ENCODE data around the gene POLR3GL.

POLR3GL gene

DNA sequence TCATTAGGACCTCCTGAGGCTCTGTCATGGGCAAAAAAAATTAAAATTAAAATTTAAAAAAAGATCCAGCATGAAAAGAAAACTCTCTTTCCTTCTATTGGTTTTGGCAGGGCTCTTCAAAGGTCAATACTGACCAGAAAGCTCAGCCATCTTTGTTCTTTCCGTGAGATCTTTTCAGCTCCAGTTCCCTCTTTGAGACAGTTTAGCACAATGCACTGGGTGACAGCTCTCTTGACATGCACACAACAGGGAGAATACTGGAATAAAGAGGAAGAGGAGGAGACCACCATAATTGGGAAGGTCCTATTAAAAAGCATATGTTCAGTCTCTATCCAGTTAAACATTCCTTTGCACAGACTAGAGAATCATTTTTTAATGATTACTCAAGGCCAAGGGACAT lies 13.0 kb upstream of the POLR3GL start:
- DNase-seq, result no peak

DNA sequence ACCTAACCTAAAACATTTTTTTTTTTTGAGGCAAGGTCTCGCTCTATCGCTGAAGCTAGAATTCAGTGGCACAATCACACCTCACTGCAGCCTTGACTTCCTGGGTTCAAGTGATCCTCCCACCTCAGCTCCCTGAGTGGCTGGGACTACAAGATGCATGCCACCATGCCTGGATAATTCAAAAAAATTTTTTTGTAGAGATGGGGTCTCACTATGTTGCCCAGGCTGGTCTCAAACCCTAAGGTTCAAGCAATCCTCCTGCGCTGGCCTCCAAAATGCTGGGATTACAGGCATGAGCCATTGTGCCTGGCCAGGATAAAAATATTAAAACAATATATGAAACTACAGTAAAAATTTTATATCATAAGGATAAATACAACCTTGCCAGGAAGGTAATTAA lies 11.6 kb upstream of the POLR3GL start:
- DNase-seq, result no peak

DNA sequence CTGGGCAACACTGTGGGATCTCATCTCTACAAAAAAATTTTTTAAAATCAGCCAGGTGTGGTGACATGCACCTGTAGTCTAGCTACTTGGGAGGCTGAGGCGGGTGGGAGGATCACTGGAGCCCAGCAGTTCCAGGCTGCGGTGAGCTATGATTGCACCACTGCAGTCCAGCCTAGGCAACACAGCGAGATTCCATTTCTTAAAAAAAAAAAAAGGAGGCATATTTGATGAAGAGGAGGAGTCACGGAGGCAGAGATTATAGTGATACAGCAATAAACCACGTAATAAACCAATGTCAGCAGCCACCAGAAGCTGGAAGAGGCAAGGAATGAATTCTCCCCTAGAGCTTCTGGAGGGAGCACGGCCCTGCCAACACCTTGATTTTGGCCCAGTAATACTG lies 10.6 kb upstream of the POLR3GL start:
- no peak for DNase-seq

DNA sequence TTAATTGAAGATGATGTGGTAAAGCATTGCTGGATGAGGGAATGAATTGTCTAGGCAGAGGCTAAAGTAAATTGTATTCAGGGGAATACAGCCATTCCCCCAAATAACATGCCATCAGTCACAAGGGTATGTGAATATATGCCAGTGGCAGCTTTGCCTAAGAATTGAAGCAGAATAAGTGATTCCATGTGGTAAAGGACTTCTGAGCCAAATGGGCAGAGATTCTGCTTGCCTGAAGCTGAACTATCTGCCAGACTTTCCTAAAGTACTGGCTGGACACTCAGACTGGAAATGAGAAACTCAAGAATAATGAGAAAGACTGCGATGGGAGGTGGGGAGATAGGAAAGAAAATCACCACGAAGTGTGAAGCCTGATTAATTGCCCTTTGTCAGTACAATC lies 9.1 kb upstream of the POLR3GL start:
- DNase-seq, result no peak

DNA sequence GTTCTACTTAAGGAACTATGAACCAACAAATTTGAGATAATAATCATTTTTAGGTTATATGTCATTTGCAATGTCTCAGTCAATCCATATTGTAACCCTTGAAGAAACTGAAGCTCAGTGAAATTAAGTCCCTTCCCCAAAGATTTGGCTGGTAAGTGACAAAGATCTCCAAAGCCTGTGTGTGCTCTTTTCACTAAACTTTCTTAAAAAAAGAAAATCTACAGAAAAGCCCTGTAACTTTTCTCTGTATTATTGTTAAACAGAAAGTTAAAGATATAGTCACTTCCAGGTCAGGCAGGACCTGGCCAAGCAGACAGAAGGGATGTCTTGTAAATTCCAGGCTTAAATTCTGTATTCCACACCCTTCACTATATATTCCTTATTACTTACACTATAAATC lies 8.1 kb upstream of the POLR3GL start:
- no peak for DNase-seq

DNA sequence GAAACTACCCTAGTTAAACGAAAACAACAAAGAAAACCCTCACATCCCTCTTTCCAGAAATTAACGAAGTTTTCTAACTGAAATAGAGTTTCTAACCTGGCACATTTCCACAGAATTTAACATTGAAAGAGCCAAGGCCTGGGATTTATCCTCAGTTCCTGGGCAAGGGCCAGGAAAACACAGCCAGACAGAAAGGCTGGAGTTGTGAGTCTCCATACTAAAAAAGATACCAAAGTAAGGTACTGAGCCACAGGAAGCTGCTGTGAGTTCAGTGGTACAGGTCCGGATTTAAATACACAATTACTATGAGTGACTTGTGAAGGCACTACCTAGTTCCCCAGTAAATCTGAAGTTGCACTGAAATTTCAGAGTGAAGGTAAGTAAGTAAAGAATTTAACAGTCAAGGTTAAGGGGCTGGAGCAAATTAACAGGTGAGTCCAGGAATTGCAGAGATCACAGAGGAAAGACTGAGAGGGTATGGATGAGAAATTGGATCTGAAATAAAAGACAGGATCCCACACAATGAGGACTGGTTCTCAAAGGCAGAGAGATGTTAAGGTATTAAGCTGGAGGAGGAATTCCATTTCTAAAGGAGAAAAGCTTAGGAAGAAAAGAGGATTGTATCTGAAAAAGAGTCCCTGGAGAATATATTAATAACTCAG lies 7.6 kb upstream of the POLR3GL start:
- peak; percentile 14 for DNase-seq

DNA sequence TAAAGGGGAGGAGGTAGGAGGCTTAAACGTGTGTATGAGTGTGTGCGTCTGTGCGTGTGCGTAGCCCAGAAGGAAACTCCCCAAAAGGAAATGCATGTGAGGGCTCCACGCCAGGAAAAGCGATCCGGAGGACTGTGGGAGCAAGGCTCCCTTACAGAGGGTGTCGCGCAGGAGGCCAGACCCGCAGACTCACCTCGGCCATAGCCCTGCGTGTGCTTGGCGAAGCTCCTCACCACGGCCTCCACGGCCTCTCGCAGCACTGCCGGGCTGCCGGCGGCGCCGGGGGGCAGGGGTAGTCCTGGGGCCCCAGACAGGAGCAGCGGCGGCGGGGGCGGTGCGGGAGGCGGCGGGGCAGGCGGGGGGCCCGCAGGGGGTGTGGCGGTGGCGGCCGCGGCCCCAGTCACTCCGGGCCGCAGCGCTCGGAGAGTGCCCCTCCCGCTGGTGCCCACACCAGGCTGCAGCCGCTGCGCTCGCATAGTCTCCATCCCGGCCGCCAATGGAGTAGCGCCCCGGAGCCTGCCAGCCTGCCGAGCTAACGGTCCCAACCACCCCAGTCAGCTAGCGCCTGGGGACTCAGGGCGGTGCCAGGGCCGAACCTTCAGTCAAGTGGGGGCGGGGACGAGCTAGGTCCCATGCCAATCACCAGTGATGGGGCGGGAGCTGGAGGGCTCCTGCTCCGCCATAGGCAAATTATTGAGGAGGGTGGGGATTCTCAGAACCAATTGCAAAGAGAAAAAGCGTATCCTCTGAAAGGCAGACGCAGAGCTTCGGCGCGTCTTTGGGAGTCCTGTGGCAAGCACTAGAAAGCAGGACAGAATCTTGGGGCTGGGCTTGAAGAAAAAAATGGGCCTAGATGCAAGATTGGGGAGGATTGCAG lies 6.8 kb upstream of the POLR3GL start, which contains the start of gene LIX1L:
Gene LIX1L (minus strand): TSS at position 575 of the 877 bp plus-strand sequence. CDS start 90 bp downstream, at position 485.
- DNase-seq, result peak; percentile 99

DNA sequence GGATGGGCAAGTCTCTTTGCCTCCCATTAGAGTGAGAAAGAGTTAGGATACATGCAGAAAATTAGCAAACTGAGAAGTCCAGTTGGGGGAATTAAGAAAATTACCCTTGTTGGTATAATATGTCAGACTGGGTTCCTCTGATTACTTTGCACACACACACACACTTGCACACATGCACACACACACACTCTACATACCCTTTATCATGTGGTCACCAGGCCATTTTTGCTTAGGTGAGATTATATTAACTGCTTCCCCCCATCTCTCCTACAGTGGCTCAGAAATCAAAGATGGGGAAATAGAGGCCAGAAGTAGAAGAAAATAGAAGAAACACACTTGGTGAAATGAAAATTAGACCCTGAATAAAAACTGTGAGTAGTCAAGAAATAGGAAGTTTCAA lies 5.8 kb upstream of the POLR3GL start:
- no peak for DNase-seq

DNA sequence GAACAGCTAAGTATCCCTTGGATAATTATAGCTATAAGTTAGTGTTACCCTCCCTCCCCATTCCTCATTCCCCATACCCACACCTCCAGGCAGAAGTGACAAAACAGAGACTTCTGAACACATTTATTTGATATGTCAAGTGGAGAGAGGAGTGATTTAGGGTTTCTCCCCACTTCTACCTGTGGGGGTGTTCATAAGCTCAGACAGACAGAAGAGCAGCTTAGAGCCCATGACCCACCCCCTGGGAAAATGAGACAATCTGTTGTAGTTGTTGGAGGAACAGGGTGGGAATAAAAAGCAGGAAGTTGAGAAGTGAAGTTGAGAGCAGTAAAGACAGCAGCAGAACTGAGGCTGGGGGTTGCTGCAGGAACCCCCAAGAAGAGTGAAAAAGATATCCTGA lies 5.2 kb upstream of the POLR3GL start:
- DNase-seq, result no peak

DNA sequence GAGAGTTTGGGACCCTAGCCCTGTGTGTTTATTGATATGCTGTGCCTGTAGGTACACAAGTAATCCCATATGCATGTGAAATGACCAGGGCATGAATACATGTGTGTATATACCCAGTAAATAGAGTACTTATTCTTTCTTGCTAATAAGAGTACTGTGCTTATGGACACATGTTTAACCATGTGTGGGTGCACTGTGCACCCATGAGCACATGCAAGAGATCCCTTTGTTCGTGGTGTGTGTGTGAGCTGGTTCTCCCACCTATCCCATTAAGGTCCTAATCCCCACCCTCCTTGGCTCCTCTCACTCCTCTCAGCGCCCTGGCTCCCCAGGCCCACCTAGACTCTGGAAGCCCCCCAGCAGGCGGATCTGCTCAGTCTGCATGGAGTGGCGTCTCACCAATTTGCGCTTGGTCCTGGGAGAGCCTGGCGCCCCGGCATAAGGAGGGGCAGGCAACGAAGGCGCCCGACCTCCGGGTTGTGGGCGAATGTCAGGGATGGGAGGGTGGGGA lies 4.5 kb upstream of the POLR3GL start:
- no peak for DNase-seq

DNA sequence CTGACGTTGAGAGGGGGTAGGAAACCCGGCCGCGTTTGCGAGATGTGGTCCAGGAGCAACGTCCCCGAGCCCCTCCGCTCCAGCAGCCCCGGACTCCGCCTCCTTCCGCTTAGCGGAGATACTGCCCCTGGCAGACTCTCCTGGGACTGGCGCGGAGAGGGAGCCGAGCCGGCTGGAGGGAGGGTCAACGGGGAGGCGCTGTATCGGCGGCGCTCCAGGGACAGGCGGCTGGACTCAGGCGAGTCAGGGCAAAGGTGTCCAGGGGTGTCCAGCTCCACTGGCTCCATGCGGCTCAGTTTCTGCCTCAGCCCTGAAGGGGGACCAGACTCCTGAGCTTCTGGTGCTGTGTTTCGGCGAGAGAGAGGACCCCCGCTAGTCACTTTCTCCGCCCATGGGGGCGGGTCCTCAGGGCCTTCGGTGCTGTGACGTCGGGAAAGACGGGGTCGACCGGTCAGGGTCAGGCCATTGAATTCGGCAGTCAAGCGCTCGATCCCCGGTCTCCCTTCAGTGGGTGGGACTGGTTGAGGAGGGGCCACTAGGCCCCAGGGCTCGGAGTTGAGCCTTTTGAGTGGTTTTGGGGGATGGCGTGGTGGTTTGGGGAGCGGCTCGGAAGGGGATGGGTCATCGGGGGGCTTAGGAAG lies 3.9 kb upstream of the POLR3GL start:
- no peak for DNase-seq

DNA sequence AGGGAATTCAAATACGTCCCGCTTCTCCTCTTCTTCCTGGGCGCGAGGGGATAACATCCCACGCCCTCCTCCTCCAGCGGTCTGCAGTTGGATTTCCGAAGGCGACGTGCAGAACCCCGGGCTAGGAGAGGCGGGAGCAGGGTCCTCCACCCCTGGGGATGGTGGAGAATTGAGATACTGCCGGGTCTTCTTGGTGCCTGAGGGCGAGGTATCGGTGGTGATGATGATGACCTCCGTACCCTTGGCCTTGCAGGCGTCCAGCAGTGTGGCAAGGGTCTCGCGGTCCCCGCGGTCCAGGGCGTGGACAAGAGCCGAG lies 3.4 kb upstream of the POLR3GL start:
- DNase-seq, result no peak

DNA sequence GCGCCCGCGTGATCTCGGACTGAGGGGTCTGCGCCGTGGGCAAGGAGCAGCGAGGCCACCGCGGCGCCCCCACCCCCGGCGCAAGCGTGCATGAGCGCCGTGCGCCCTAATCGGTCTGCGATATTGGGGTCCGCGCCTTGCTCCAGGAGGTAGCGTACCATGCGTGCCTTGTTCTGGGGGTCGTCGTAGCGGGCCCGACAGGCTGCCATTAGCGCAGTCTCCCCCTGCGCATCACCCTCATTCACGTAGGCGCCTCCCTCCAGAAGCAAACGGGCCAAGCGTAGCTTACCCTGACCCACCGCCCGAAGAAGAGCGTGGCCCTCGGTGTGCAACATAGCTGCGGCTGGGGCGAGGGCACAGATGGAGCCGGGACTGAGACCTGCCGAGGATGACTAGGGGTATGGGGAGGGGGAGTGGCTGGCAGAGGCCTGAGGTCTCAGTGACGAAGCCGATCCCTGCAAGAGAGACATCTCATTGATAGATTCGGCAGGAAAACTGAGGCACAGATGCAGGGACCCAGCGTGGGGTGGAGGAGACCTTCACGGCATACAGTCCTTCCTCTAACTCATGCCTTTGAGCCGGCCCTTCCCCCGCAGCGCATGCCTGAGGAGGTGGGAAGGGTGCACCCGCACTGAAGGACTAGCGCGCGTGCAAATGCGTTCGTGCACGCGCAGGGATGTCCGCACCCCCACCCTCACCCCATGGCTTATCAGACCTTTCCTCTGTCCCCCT lies 2.9 kb upstream of the POLR3GL start:
- DNase-seq, result peak; percentile 75

DNA sequence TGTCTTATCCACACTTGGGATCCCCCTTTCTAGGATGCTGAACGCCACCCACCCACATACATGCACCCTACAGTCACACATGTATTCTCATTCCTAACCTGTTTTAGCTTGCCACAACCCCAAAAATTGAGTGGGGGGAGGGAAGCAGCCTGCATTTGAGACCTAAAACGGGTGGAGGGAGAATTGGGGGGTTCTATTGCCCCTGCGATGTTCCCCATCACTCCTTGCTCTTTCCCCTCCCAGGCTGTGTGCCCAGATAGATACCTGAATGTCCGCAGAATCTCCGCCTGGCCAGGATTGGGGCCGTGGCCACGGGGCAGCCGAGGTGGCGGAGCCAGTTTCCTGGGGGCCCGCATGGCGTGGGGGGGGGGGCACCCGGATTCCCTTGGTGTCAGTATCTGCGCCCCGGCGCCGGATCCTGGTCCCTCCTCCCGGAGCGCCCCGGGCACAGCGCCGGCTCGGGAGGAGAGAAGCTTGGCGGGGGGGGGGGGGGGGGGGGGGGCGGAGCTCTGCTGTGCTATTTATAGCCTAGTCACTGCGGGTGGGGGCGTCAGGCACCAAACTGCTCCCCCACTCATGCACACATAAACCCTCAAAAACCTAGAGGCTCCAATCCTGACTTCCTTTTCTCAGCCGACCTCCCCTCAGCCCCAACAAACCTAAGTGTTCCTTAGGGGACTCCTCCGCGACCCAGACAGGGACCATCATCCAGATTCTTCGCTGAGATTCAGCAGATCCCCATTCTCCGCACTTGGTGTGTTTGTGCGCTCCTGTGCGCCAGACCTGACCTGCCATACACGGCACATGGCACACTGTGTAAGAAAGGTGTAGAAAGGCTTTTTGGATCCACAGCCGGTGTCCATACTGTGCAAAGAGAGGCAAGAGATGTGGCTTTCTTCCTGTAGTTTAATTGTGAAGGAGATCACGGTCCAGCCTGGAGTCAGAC lies 2.1 kb upstream of the POLR3GL start:
- peak; percentile 69 for DNase-seq

DNA sequence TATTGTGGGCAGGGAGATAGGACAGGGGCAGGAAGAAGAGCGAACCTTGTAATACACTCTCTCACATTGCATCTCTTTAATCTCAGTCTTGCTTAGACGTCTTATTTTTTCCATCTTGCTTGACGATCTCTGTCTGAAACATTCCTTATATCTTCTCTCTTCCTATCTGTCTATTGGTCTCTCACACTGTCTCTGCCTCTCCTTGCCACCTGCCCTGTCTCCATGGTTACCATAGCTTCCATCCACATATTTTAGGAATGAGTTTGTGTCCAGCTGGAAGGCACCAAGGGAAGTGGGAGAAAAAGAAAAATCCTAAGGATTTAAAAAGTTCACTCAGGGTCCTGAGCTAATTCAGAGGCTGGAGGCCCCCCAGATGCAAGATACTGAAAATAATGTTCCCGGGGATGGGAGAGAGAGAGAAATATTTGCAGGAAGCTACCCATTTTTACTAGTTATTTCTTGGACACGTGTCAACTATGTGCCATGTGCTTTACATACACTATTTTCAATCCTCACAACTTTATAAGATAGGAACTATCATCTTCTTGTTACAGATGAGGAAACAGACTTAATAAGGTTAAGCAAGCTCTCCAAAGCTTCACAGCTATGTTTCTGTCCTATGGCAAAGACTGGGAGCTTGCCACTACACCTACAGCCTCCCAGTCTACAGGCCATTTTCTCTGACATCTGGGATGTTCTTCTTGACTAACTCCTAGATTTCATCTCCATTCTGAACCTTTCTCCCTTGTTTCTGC lies 1.0 kb upstream of the POLR3GL start:
- DNase-seq, result peak; percentile 42

DNA sequence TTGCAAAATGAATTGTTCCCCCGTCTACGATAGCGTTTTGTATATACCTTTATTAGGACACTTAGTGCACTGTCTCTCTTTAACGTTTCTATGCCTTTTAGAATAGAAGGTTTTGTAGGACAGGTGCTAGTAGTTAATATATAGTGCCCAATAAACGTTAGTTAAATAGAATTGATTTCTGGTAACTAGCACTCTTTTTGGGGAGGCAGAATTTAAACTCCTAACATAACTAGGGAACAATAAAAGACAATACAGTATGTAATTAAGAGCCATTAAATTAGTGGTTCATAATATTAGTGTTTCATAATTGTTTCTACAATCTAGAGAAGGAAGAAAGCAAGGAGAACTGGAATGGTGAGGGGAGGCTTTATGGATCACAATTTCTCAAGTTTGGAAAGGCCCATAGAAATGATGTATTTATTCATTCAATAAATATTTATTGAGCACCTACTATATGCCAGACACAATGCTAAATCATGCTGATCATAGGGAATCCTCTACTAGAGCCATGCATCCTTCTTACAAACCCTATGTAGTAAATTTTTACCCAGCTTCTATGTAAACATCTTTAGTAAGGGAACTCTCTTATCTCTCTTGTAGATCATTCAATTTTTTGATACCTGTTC lies 742 bp downstream of the POLR3GL start:
- DNase-seq, result no peak

DNA sequence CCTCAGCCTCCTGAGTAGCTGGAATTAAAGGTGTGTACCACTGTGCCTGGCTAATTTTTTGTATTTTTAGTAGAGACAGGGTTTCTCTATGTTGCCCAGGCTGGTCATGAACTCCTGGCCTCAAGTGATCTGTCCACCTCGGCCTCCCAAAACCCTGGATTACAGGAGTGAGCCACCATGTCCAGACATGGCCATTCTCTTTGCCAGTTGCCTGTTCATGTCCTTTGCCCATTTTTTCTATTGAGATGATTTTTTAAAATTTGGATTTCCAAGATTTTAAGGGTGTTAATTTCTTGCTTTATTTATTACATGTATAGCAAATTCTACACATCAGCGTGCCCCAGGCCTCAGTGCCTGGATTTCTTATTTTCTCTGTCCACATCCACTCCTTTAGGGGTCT lies 2.8 kb downstream of the POLR3GL start:
- no peak for DNase-seq

DNA sequence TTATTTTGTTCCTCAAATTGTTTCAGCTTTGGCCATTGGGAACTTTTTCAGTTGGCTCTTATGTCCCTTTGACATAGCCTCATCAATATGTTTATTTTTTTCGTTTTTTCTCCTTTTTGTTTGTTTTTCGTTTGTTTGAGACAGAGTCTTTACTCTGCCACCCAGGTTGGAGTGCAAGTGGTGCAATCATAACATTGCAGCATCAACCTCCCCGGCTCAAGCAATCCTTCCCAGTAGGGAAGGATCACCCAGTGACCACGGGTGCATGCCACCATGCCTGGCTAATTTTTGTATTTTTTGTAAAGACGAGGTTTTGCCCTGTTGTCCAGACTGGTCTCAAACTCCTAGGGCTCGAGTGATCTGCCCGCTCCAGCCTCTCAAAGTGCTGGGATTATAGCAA lies 8.1 kb downstream of the POLR3GL start:
- no peak for DNase-seq

DNA sequence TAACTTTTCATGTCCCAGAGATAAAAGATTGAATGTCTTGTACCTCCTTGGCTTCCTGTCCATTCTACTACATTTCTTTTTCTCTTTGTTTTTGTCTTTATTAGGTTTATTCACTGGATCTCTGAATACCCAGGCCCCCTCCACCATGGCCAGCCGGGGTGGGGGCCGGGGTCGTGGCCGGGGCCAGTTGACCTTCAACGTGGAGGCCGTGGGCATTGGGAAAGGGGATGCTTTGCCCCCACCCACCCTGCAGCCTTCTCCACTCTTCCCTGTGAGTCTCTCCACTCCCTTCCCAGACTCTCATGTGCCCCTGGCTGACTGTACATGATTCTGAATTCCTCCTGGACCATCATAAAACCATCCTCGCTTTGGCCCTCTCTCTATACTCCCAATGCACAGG lies 10.2 kb downstream of the POLR3GL start:
- no peak for DNase-seq

DNA sequence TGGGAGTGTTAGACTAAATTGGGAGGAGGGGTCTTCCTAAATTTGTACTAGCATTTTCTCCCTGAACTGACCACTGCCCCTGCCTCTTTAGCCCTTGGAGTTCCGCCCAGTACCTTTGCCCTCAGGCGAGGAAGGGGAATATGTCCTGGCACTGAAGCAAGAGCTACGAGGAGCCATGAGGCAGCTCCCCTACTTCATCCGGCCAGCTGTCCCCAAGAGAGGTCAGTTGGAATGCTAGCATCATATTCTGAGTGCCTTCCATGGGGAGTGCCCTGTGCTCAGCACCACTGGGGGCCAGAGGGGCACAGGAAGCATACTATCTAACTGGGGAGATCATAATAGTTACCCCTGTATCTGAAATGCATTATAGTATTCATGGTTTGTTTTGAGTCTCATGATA lies 10.7 kb downstream of the POLR3GL start:
- no peak for DNase-seq

DNA sequence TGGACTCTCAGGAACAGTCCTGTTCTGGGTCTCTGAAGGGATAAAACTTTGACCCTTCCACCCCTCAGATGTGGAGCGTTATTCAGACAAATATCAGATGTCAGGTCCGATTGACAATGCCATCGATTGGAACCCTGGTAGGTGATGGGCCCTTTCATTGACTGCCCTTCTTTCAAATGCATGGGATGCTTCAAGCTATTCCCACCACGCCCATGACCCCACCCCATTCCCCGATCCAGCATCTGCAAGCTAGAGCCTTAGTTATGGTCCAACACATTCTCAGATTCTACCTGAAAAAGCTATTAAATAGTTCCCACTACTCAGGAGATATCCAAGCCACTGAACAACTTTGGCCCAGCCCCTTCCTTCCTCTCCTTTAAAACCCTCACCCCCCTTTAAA lies 12.5 kb downstream of the POLR3GL start:
- DNase-seq, result no peak
